ENCODE data around the gene ITPKC.
"Not testable (repeated sequence)": the region's sequence is repeated elsewhere in the genome, so short reads cannot be mapped to it uniquely, and the experiment has no call there.

ITPKC gene

GRCh38 chr19:40730065-40730464, 13.2 kb downstream of the ITPKC start:
- not testable (repeated sequence) for H3K4me3 ChIP-seq (ENCODE audit: low read depth, low read length); H3K27me3 ChIP-seq (ENCODE audit: insufficient read depth, low read length); H3K36me3 ChIP-seq (ENCODE audit: insufficient read depth, low read length); H2AFZ ChIP-seq (ENCODE audit: low read length, unreplicated experiment); H3K27ac ChIP-seq (ENCODE audit: low read depth, low read length); H3K4me1 ChIP-seq (ENCODE audit: control insufficient read depth, insufficient read depth, low read length, unreplicated experiment); H3K79me2 ChIP-seq (ENCODE audit: control insufficient read depth, insufficient read depth, low read length, unreplicated experiment)

- not testable (repeated sequence) for H3K27ac ChIP-seq (ENCODE audit: low read depth, low read length); H2AFZ ChIP-seq (ENCODE audit: low read length, unreplicated experiment); H3K4me3 ChIP-seq (ENCODE audit: low read depth, low read length); H3K4me1 ChIP-seq (ENCODE audit: control insufficient read depth, insufficient read depth, low read length, unreplicated experiment); H3K79me2 ChIP-seq (ENCODE audit: control insufficient read depth, insufficient read depth, low read length, unreplicated experiment); H3K36me3 ChIP-seq (ENCODE audit: insufficient read depth, low read length); H3K27me3 ChIP-seq (ENCODE audit: insufficient read depth, low read length)
These were observed 15.4 kb downstream of the ITPKC start for GRCh38 chr19:40732304-40732703.

- Histone ChIP-seq H3K4me3 (ENCODE audit: low read depth, low read length) (no peak overlapping the region), H2AFZ (ENCODE audit: low read length, unreplicated experiment) (no peak overlapping the region), H3K4me1 (ENCODE audit: control insufficient read depth, insufficient read depth, low read length, unreplicated experiment) (no peaks in the 10 kb centered on the region), H3K36me3 (ENCODE audit: insufficient read depth, low read length) (peaks cover 3% of the 10 kb centered on the region; the same call in 1 of the 2 replicates), H3K79me2 (ENCODE audit: control insufficient read depth, insufficient read depth, low read length, unreplicated experiment) (no peaks in the 10 kb centered on the region), H3K27ac (ENCODE audit: low read depth, low read length) (no peak overlapping the region), H3K27me3 (ENCODE audit: insufficient read depth, low read length) (no peaks in the 10 kb centered on the region)
These were observed 16.2 kb downstream of the ITPKC start for GRCh38 chr19:40733149-40733548.

GRCh38 chr19:40735013-40735771, 18.3 kb downstream of the ITPKC start:
- no peaks in the 10 kb centered on the region for H3K4me1 ChIP-seq (ENCODE audit: control insufficient read depth, insufficient read depth, low read length, unreplicated experiment)
- H3K36me3 ChIP-seq (ENCODE audit: insufficient read depth, low read length) = 0 out of 2 replicates have a peak, but pooled peaks cover 3% of the 10 kb centered on the region
- no peak overlapping the region for H3K4me3 ChIP-seq (ENCODE audit: low read depth, low read length)
- H3K79me2 ChIP-seq (ENCODE audit: control insufficient read depth, insufficient read depth, low read length, unreplicated experiment) = no peaks in the 10 kb centered on the region
- H2AFZ ChIP-seq (ENCODE audit: low read length, unreplicated experiment) = no peak overlapping the region
- no peak overlapping the region for H3K27ac ChIP-seq (ENCODE audit: low read depth, low read length)
- H3K27me3 ChIP-seq (ENCODE audit: insufficient read depth, low read length) = no peaks in the 10 kb centered on the region

- H3K27me3 ChIP-seq (ENCODE audit: insufficient read depth, low read length) = no peaks in the 10 kb centered on the region
- no peak overlapping the region for H3K4me3 ChIP-seq (ENCODE audit: low read depth, low read length)
- no peaks in the 10 kb centered on the region for H3K36me3 ChIP-seq (ENCODE audit: insufficient read depth, low read length)
- no peaks in the 10 kb centered on the region for H3K4me1 ChIP-seq (ENCODE audit: control insufficient read depth, insufficient read depth, low read length, unreplicated experiment)
- H3K79me2 ChIP-seq (ENCODE audit: control insufficient read depth, insufficient read depth, low read length, unreplicated experiment) = no peaks in the 10 kb centered on the region
- no peak overlapping the region for H3K27ac ChIP-seq (ENCODE audit: low read depth, low read length)
- no peak overlapping the region for H2AFZ ChIP-seq (ENCODE audit: low read length, unreplicated experiment)
These were observed 19.7 kb downstream of the ITPKC start for GRCh38 chr19:40736661-40737060.

GRCh38 chr19:40737102-40737644, 20.3 kb downstream of the ITPKC start:
- H3K4me3 ChIP-seq (ENCODE audit: low read depth, low read length) = no peak overlapping the region
- H3K27ac ChIP-seq (ENCODE audit: low read depth, low read length) = no peak overlapping the region
- no peaks in the 10 kb centered on the region for H3K79me2 ChIP-seq (ENCODE audit: control insufficient read depth, insufficient read depth, low read length, unreplicated experiment)
- no peaks in the 10 kb centered on the region for H3K4me1 ChIP-seq (ENCODE audit: control insufficient read depth, insufficient read depth, low read length, unreplicated experiment)
- no peaks in the 10 kb centered on the region for H3K36me3 ChIP-seq (ENCODE audit: insufficient read depth, low read length)
- H2AFZ ChIP-seq (ENCODE audit: low read length, unreplicated experiment) = no peak overlapping the region
- no peaks in the 10 kb centered on the region for H3K27me3 ChIP-seq (ENCODE audit: insufficient read depth, low read length)

- Histone ChIP-seq H3K27me3 (ENCODE audit: insufficient read depth, low read length) (no peaks in the 10 kb centered on the region), H3K4me1 (ENCODE audit: control insufficient read depth, insufficient read depth, low read length, unreplicated experiment) (no peaks in the 10 kb centered on the region), H3K79me2 (ENCODE audit: control insufficient read depth, insufficient read depth, low read length, unreplicated experiment) (no peaks in the 10 kb centered on the region), H3K4me3 (ENCODE audit: low read depth, low read length) (no peak overlapping the region), H3K36me3 (ENCODE audit: insufficient read depth, low read length) (no peaks in the 10 kb centered on the region), H2AFZ (ENCODE audit: low read length, unreplicated experiment) (no peak overlapping the region), H3K27ac (ENCODE audit: low read depth, low read length) (no peak overlapping the region)
These were observed 22.3 kb downstream of the ITPKC start for GRCh38 chr19:40739030-40739839.

GRCh38 chr19:40739871-40740703, 23.2 kb downstream of the ITPKC start:
- Histone ChIP-seq H3K27ac (ENCODE audit: low read depth, low read length) (no peak overlapping the region), H3K27me3 (ENCODE audit: insufficient read depth, low read length) (no peaks in the 10 kb centered on the region), H3K36me3 (ENCODE audit: insufficient read depth, low read length) (no peaks in the 10 kb centered on the region), H3K4me3 (ENCODE audit: low read depth, low read length) (no peak overlapping the region), H2AFZ (ENCODE audit: low read length, unreplicated experiment) (no peak overlapping the region), H3K79me2 (ENCODE audit: control insufficient read depth, insufficient read depth, low read length, unreplicated experiment) (no peaks in the 10 kb centered on the region), H3K4me1 (ENCODE audit: control insufficient read depth, insufficient read depth, low read length, unreplicated experiment) (peaks cover 4% of the 10 kb centered on the region)

- H3K4me1 ChIP-seq (ENCODE audit: control insufficient read depth, insufficient read depth, low read length, unreplicated experiment) = peaks cover 10% of the 10 kb centered on the region
- no peak overlapping the region for H2AFZ ChIP-seq (ENCODE audit: low read length, unreplicated experiment)
- H3K27ac ChIP-seq (ENCODE audit: low read depth, low read length) = no peak overlapping the region
- H3K79me2 ChIP-seq (ENCODE audit: control insufficient read depth, insufficient read depth, low read length, unreplicated experiment) = no peaks in the 10 kb centered on the region
- H3K27me3 ChIP-seq (ENCODE audit: insufficient read depth, low read length) = no peaks in the 10 kb centered on the region
- H3K36me3 ChIP-seq (ENCODE audit: insufficient read depth, low read length) = no peaks in the 10 kb centered on the region
- no peak overlapping the region for H3K4me3 ChIP-seq (ENCODE audit: low read depth, low read length)
These were observed 23.8 kb downstream of the ITPKC start for GRCh38 chr19:40740747-40741146.

Measured in ACC112 (cell line).